GM20431 (cell line): ENCODE data around the gene WFIKKN2.

ENCODE experiments used
- in situ Hi-C: fragments of 300-500 bp; cut with MseI, MboI; formaldehyde crosslinking; loops from one replicate; pipeline ENCODE4 v1.15.0; 2020; ENCODE audit warnings: low sequenced_read_pairs; ENCODE audit not compliant: unreplicated experiment

Gene WFIKKN2

DNA sequence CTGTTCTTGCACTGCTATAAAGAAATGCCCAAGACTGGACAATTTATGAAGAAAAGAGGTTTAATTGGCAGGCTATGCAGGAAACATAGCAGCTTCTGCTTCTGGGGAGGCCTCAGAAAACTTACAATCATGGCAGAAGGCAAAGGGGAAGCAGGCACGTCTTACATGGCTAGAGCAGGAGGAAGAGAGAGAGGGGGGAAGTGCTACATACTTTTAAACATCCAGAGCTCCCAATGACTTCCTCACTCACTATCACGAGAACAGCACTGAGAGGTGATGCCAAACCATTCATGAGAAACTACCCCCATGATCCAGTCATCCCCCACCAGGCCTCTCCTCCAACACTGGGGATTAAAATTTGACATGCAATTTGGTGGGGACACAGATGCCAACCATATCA lies 13.3 kb downstream of the WFIKKN2 start:
- in situ Hi-C loops = no loop called here

DNA sequence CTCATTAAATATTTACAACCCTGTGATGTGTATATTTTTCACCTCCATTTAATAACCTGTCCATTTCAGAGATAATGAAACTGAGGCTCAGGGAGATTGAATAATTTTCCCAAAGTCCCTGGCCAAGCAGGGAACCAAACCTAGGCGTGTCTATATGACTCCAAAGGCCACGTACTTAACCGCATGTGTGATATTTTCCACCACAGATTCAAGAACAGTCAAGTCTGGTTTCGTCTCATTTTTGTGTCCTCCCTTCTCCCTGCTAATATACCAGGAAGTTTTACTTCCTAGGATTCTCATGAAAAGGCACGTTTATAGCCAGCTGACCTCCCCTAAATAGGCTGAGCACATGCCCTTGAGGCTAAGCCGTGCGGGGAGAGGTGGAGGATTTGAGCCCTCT lies 15.3 kb downstream of the WFIKKN2 start:
- in situ Hi-C loops = loop anchor here (10.0 kb wide), 1 partner anchor 104 kb away; no protein-coding TSS in a partner anchor

- in situ Hi-C loops = loop anchor here (10.0 kb wide), 1 partner anchor 102 kb away; no protein-coding TSS in a partner anchor
Measured at GRCh38 chr17:50853015-50853615, 17.7 kb downstream of the WFIKKN2 start.

DNA sequence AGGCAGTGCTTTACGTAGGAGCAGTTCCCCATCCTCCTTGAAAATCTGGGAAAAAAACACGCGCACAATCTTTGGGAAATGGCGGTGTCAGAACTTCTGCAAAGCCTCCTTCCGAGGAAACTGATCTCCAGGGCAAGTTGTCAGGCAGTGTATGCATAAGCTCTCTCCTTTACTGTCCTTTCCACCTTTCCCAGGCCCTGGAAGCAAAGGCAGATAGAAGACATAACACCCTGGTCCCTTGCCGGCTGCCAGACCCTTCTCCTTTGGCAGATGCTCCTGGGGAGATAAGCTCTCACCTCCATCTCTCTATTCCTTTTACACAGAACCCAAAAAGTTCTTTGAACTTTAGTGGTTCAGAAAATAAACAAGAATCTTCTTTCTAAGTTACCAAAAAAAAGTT lies 18.4 kb downstream of the WFIKKN2 start:
- in situ Hi-C loops = loop anchor here (10.0 kb wide), 1 partner anchor 101 kb away; no protein-coding TSS in a partner anchor

DNA sequence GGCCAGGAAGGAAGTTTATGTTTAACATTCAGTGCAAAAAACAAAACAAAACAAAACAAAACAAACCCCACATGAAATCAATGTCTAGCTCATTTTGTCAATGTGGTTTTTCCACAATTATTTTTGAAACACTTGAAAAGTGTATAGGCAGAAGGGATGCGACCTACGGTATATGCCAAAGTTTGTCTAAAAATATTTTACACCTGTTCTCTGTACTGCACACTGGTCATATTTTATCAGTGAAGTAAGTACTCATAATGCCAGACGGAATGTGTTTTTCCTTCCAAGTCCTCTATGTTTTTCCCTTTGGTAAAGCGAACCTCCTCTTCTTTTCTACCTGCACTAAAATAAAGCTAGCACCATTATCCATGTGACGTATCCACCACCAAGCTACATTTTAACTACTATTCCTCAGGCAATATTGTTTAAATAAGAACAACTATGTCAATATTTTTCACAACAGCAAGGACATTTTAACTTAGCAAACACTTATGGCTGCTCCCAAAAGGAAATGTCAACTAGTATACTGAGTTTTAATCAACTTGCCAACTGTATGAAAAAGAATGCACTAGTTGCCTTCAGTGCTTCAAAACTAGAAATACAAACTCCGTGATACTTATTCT lies 20.4 kb downstream of the WFIKKN2 start:
- in situ Hi-C loops = loop anchor here (10.0 kb wide), 1 partner anchor 99 kb away; no protein-coding TSS in a partner anchor

DNA sequence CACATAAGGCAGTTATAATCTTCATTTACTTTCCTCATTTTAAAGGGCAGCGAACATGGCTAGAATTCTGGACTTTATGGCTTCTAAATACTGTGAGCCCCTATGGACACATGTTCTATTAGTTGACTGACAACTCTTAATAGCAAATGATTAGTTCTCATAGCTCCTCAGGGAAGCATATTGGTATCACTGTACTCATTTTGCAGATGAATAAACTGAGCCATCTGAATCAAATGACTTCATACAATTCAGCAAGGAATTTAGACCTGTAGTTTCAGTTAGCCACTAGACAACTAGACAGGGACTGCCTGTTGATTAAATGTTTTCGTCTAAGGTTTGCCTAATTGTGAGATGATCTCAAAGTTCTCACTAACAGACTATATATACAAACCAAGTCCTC lies 21.0 kb downstream of the WFIKKN2 start:
- in situ Hi-C loops = loop anchor here (10.0 kb wide), 1 partner anchor 98 kb away; no protein-coding TSS in a partner anchor

- in situ Hi-C loops = loop anchor here (10.0 kb wide), 1 partner anchor 96 kb away; no protein-coding TSS in a partner anchor
Measured at GRCh38 chr17:50858486-50859225, 23.3 kb downstream of the WFIKKN2 start.

- in situ Hi-C loops = loop anchor here (10.0 kb wide), 1 partner anchor 95 kb away; no protein-coding TSS in a partner anchor
Measured at GRCh38 chr17:50859727-50860126, 24.3 kb downstream of the WFIKKN2 start.

GRCh38 chr17:50861334-50861676 lies 25.9 kb downstream of the WFIKKN2 start:
- in situ Hi-C loops = no loop called here

GRCh38 chr17:50861822-50862528 lies 26.6 kb downstream of the WFIKKN2 start:
- in situ Hi-C loops = no loop called here

DNA sequence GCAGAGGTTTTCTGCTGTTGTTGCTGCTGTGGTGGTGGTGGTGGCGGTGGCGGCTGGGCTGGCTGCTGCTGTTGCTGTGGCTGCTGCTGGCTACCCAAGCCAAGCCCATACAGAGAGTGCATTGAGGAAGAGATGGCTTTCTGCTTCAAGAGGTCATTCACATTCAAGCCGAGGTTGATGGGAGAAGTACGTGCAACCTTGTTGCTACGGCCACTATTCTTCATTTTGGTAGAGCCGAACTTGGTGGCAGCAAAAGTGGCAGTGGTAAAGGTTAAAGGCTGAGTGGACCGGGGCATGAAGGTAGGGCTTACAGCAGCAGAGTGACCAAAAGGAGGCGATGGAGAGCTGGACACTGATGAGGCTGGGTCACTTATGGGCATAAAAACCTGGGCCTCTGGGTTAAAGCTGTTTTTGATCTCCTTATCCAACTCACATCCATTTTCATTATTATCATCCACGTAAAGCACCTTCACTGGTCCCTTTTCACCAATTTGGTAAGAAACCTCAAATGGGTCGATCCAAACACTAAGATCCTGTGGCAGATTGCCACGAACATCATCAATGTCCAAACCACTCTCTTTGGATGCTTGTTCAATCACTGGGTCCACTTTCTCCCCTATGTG lies 27.9 kb downstream of the WFIKKN2 start:
- in situ Hi-C loops = no loop called here

DNA sequence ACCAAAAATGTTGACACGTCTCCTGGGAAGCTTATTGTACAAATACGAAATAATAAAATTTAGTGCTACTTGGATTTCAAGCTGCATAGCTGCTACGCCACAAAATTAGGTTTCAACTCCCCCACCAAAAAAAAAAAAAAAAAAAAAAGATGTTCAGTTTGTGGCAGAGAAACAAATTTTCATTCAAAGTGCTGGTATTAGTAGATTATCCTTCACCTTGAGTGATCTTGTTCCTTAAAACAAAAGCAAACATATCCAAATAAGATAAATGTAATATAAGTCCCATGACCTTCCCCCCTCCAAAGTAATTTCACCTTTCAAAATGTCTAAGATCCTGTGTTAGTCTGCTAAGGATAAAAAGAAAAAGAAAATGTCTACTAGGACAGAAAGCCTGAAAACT lies 28.5 kb downstream of the WFIKKN2 start:
- in situ Hi-C loops = no loop called here

- in situ Hi-C loops = no loop called here
Measured at GRCh38 chr17:50864747-50865059, 29.3 kb downstream of the WFIKKN2 start.

DNA sequence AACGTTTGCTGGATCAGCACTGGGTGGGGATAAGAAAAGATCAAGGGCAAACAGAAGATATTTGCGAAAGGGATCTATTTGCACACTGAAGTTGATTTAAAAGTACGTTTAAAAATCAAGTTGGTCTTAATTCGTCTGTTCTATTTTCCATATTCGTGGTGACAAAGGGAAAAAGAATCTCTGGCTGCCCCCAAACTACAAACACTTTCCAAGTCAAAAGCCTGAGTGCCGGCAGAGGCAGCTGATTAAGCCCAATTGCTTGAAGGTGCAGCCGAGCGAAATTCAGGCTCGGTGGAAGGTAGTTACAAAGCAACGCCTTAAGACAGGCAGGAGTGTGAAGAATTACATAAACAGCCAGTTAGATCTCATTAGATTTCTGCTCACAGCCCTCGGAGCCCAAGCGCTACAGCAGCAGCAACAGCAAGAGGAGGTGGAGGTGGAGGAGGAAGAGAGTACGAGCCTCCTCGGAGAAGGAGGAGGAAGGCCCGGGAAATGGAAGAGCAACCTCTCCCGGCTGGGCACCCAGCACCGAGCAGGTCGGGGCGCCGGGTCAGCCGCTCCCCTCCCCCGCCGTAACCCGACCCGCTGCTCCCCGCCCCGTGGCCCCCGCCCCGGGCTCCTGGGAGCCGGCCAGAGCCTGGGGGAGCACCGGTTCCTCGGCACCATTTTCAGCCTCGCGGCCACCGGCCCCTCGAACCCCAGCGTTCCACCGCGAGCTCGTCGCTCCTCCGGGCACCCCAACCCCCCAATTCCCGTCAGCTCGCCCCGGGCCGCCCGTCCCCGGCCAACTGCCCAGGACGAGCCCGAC lies 29.9 kb downstream of the WFIKKN2 start:
- in situ Hi-C loops = no loop called here

GRCh38 chr17:50865868-50866260 lies 30.5 kb downstream of the WFIKKN2 start:
- in situ Hi-C loops = no loop called here

GRCh38 chr17:50866261-50866949 lies 31.0 kb downstream of the WFIKKN2 start, which contains the start of gene TOB1:
TSS of gene TOB1 (minus strand) at chr17:50866354. CDS start at chr17:50864017, 2,337 bp downstream.
- in situ Hi-C loops = no loop called here

DNA sequence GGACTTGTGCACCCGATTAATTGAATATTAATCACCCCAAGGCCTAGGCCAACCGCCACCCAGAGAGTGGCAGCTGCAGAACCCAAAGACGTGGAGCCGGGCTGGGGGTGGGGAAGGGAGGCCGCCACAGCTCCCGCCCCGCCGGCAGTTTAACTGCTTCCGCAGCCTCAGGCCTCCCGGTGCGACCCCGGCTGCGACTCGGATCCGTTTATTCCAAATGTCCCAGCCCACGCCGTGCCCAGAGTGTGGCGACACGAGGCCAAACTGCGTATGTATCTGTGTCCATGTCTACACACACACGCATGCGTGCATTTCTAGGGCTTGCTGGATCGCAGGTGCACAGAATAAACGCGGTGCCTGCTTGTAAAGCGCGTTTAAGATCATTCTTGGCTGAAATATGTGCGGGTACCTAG lies 31.6 kb downstream of the WFIKKN2 start:
- in situ Hi-C loops = no loop called here

DNA sequence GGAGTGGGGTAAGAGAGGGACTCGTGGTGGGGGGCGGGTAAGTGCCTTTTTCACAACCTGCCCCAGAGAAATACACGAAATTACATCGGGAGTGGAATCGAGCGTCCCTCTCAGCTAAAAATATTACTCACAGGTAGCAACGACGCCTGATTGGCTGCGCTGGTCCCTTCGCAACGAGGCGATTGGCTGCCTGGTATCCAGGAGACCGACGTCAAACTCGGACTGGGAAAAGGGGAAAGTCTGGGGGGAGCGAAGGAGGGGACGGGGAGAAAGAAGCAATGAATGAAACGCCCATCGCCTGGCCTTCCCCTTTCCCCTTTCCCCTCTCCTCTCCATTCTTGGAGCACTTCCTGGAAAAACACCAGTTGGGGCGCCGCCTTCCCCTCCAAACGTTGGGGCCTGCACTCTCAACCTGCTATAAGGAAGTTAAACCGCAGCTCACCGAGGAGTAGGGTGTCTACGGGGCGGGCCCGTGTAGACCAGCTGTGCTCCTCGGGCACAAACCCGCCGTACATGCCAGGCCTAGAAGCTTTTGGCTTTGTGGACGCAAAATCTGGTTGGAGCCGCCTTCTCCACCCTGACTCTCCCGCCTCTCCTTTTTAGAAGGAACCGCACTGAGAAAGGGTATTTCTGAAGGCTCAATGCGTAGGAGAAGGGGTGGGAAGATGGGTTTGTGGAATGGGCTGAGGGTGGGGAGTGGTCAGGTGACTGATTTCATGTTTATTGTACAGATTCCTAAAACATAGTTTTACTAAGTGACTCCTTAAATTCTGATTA lies 32.2 kb downstream of the WFIKKN2 start:
- in situ Hi-C loops = no loop called here
